DND-41 (cell line): ENCODE results near the gene GPR17.

Source experiments
- ATAC-seq: fragments of 200-7000 bp; cut with Tn5 transposase; 3 replicates; pipeline ENCODE4 v1.9.1; 2021; ENCODE audit warnings: low read depth; ENCODE audit not compliant: insufficient read depth
- DNase-seq: peaks from one replicate; pipeline ENCODE4 v3.0.0-alpha.2; 2020
- H2AFZ ChIP-seq: 2 replicates; pipeline ENCODE4 v1.6.0; 2012; ENCODE audit warnings: low read depth, low read length
- H3K27ac ChIP-seq: 2 replicates; pipeline ENCODE4 v1.5.1; 2012; ENCODE audit warnings: low read length, inconsistent platforms
- H3K27me3 ChIP-seq: fragments of 200-600 bp; sonication (generic); 2 replicates; pipeline ENCODE4 v1.6.0; 2012; ENCODE audit warnings: low read length, mild to moderate bottlenecking, inconsistent platforms; ENCODE audit not compliant: insufficient read depth, poor library complexity
- H3K36me3 ChIP-seq: 2 replicates; pipeline ENCODE4 v1.5.1; 2012; ENCODE audit warnings: low read length, inconsistent platforms; ENCODE audit not compliant: insufficient read depth
- H3K4me1 ChIP-seq: 2 replicates; pipeline ENCODE4 v1.5.1; 2012; ENCODE audit warnings: mild to moderate bottlenecking, low read length; ENCODE audit not compliant: insufficient read depth
- H3K4me2 ChIP-seq: 2 replicates; pipeline ENCODE4 v1.6.0; 2012; ENCODE audit warnings: mild to moderate bottlenecking, moderate library complexity, low read length, inconsistent platforms; ENCODE audit not compliant: insufficient read depth
- H3K4me3 ChIP-seq, 2 experiments: fragments of 200-600 bp in 1 of 2; shearing (Covaris generic) in 1 of 2; 2 replicates each; pipeline ENCODE4 v1.5.1; 2012 to 2016; ENCODE audit warnings: inconsistent platforms in 2 of 2, low read length in 2 of 2, mild to moderate bottlenecking in 2 of 2, low read depth in 1 of 2, moderate library complexity in 1 of 2
- H3K79me2 ChIP-seq: 2 replicates; pipeline ENCODE4 v1.6.0; 2012; ENCODE audit warnings: low read length, inconsistent platforms; ENCODE audit not compliant: insufficient read depth
- H3K9ac ChIP-seq: 2 replicates; pipeline ENCODE4 v1.6.0; 2012; ENCODE audit warnings: low read depth, mild to moderate bottlenecking, inconsistent platforms, low read length, moderate library complexity
- H3K9me3 ChIP-seq: 2 replicates; pipeline ENCODE4 v1.5.1; 2012; ENCODE audit warnings: low read length, moderate library complexity, mild to moderate bottlenecking, inconsistent platforms; ENCODE audit not compliant: insufficient read depth, severe bottlenecking
- H4K20me1 ChIP-seq: 2 replicates; pipeline ENCODE4 v1.6.0; 2012; ENCODE audit warnings: low read length; ENCODE audit not compliant: insufficient read depth
- EZH2 ChIP-seq: IDR thresholded peaks from 3 replicates; pipeline ENCODE4 v1.6.1; 2012; ENCODE audit warnings: borderline replicate concordance, low read depth, mild to moderate bottlenecking, moderate library complexity, low read length, inconsistent platforms; ENCODE audit not compliant: severe bottlenecking
- TF ChIP-seq, protein P1 (sequence below): IDR thresholded peaks from 2 replicates; pipeline ENCODE4 v1.5.1; 2012; ENCODE audit warnings: borderline replicate concordance, low read length, moderate library complexity, mild to moderate bottlenecking; ENCODE audit not compliant: poor library complexity, severe bottlenecking; ENCODE audit errors: extremely low read depth

Gene GPR17

DNA sequence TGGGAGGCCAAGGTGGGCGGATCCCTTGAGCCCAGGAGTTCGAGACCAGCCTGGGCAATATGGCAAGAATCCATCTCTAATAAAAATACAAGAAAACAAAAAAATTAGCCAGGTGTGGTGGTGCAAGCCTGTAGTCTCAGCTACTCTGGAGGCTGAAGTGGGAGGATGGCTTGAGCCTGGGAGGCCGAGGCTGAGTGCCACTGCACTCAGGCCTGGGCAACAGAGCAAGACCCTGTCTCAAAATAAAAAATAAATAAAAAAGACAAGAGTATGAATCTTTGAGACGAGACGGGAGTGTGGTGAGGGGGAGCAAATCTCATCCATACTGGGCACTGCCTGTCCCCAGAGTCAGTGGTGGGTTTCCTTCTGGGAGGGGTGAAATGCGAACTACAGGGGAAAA, 12.2 kb downstream of the GPR17 start:
- TF ChIP-seq, protein P1, sequence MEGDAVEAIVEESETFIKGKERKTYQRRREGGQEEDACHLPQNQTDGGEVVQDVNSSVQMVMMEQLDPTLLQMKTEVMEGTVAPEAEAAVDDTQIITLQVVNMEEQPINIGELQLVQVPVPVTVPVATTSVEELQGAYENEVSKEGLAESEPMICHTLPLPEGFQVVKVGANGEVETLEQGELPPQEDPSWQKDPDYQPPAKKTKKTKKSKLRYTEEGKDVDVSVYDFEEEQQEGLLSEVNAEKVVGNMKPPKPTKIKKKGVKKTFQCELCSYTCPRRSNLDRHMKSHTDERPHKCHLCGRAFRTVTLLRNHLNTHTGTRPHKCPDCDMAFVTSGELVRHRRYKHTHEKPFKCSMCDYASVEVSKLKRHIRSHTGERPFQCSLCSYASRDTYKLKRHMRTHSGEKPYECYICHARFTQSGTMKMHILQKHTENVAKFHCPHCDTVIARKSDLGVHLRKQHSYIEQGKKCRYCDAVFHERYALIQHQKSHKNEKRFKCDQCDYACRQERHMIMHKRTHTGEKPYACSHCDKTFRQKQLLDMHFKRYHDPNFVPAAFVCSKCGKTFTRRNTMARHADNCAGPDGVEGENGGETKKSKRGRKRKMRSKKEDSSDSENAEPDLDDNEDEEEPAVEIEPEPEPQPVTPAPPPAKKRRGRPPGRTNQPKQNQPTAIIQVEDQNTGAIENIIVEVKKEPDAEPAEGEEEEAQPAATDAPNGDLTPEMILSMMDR, result no peak
- no peak for TF ChIP-seq EZH2
- Histone ChIP-seq H3K9ac (no peak overlapping the region), H3K79me2 (no peaks in the 10 kb centered on the region), H2AFZ (no peak overlapping the region), H3K4me2 (no peak overlapping the region), H4K20me1 (no peaks in the 10 kb centered on the region), H3K36me3 (no peaks in the 10 kb centered on the region), H3K4me1 (peaks cover 12% of the 10 kb centered on the region), H3K4me3 (no peak overlapping the region), H3K27ac (no peak overlapping the region), H3K27me3 (no peaks in the 10 kb centered on the region), H3K9me3 (no peaks in the 10 kb centered on the region)
- DNase-seq (no peak), ATAC-seq (no peak)

DNA sequence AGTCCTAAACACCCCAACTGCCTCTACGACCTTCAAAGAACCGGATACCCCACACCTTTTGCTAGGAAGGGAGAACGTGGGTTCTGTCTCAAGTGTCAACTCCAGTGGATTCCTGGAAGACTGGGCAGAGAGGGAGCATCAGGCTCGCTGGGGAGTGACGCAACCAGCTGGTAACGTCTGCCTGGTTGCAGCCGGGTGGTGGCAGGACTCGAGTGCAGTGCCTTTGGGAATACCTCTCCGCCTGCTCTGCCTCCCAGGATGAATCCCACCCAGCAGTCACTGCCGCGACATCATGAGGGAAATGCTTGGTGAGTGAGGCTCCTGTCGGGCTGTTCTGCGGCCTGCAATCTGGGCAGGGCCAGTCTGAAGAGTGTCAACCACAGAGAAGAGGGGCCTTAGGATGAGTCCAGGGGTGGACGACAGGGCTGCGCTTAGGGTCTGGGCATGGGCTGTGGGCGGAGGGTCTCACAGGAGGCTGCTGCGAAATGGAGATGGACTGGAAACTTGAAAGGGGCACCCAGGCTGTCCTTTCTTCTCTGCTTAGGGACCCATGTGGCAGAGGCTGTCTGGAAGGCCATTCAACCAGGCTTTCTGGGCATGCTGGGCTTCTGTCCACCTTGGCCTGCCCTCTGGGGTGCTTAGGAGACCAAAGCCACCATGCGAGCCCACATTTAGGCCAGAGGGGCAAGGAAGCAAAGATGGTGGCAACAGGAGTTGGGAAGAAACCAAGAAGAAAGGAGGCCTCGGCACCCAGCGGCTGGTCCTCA, 12.9 kb downstream of the GPR17 start:
- H4K20me1 ChIP-seq, result no peaks in the 10 kb centered on the region
- no peak overlapping the region for H3K9ac ChIP-seq
- no peak for DNase-seq
- H3K79me2 ChIP-seq, result no peaks in the 10 kb centered on the region
- H3K4me3 ChIP-seq, result no peak overlapping the region
- H3K4me1 ChIP-seq, result peaks cover 8% of the 10 kb centered on the region
- TF ChIP-seq, protein P1, result no peak
- TF ChIP-seq EZH2, result no peak
- H3K4me2 ChIP-seq, result no peak overlapping the region
- H3K36me3 ChIP-seq, result no peaks in the 10 kb centered on the region
- H3K27ac ChIP-seq, result peak overlapping the region; percentile 8; the same call in 1 of the 2 replicates
- H2AFZ ChIP-seq, result no peak overlapping the region
- H3K27me3 ChIP-seq, result no peaks in the 10 kb centered on the region
- no peak for ATAC-seq
- no peaks in the 10 kb centered on the region for H3K9me3 ChIP-seq

DNA sequence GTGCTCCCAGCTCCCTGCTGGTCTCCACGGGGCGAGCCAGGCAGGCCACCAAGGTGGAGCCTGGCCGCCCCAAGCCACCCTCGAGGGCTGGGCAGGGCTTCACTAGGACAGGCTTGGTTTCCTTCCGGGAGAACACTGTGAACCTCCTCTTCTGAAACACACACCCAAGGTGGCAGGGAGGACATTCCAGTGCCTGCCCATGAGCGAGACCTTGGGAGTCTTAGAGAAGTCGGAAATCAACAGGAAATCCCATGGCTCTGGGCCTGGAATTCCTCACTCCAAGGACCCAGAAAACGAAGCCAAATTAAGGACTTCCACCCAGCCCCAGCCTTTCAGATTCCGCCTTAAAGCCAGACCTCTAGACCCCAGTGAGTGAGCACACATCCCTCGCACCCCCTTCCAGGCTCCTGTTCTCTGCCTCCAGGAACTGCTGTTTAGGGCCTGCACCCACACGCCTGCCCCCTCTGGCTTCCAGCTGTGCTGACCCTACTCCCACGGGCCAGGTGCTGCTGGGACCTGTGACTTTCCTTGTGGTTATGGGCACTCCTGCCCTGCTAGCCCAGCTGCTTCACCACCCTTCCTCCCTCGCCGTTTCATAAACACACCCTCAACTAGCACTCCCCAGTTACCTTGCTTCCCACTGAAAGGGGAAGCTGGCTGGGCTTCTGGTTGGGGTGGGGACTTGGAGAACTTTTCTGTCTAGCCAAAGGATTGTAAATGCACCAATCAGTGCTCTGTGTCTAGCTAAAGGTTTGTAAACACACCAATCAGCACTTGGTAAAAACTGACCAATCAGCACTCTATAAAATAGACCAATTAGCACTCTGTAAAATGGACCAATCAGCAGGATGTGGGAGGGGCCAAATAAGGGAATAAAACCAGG, 13.7 kb downstream of the GPR17 start:
- peak; percentile 48 for DNase-seq
- H3K27ac ChIP-seq, result peak overlapping the region; percentile 47; the same call in 1 of the 2 replicates

More for the DNA sequence above, 13.7 kb downstream of the GPR17 start:
- no peaks in the 10 kb centered on the region for H3K79me2 ChIP-seq
- H4K20me1 ChIP-seq, result no peaks in the 10 kb centered on the region
- no peaks in the 10 kb centered on the region for H3K36me3 ChIP-seq
- no peak overlapping the region for H3K4me3 ChIP-seq
- TF ChIP-seq EZH2, result no peak
- TF ChIP-seq, protein P1, result no peak
- no peaks in the 10 kb centered on the region for H3K9me3 ChIP-seq
- H3K27me3 ChIP-seq, result no peaks in the 10 kb centered on the region
- H3K9ac ChIP-seq, result no peak overlapping the region
- H3K4me1 ChIP-seq, result peaks cover 8% of the 10 kb centered on the region
- H3K4me2 ChIP-seq, result no peak overlapping the region
- H2AFZ ChIP-seq, result 0 out of 2 replicates have a peak overlapping the region, but pooled peaks have one; percentile 19
- peak; percentile 55 for ATAC-seq
